Fibroblast of the aortic adventitia (primary cell): ENCODE results near the gene TNFRSF1A. TPM values are rescaled to one million over a fixed set of nuclear protein-coding genes. Genes with fewer than 3 reads are reported as not detected.

Experiments
- DNase-seq: peaks from one replicate; pipeline ENCODE4 v3.0.0-alpha.2; 2010; ENCODE audit warnings: low read depth
- H3K4me3 ChIP-seq: 2 replicates; pipeline ENCODE4 v1.5.1; 2011; ENCODE audit warnings: low read depth, mild to moderate bottlenecking, control low read depth, low read length, moderate library complexity
- total RNA-seq: library from RNA; depleted of rRNA; stranded (reverse); fragments of >200 nt; gene quantifications from 2 replicates; pipeline ENCODE4 v1.2.3, GENCODE V29; 2012; ENCODE audit warnings: low replicate concordance
- TF ChIP-seq, protein P1 (sequence below): IDR thresholded peaks from 2 replicates; pipeline ENCODE4 v1.5.1; 2011; ENCODE audit warnings: mild to moderate bottlenecking, low read length, control low read depth, inconsistent platforms; ENCODE audit not compliant: insufficient read depth

The TNFRSF1A gene
- total RNA-seq, 1 donor, result 207 TPM

DNA sequence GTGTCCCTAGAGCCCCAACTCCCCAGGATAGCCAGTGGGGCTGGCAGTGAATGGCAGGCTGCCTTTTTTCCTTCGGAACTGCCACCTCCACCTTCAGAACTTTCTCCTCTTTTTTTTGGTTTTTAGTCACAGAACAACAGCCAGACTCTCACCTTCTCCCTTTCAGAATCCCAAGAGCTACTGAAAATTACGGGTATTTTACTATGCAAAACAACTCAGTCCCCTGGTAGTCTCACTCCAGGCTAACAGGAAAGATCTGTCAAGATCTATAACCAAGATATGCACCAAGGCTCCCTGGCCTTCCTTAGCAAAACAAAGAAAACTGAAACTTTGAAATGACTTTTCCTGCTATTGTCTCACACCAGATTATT, 18.9 kb downstream of the TNFRSF1A start:
- no peak overlapping the region for H3K4me3 ChIP-seq
- TF ChIP-seq, protein P1, sequence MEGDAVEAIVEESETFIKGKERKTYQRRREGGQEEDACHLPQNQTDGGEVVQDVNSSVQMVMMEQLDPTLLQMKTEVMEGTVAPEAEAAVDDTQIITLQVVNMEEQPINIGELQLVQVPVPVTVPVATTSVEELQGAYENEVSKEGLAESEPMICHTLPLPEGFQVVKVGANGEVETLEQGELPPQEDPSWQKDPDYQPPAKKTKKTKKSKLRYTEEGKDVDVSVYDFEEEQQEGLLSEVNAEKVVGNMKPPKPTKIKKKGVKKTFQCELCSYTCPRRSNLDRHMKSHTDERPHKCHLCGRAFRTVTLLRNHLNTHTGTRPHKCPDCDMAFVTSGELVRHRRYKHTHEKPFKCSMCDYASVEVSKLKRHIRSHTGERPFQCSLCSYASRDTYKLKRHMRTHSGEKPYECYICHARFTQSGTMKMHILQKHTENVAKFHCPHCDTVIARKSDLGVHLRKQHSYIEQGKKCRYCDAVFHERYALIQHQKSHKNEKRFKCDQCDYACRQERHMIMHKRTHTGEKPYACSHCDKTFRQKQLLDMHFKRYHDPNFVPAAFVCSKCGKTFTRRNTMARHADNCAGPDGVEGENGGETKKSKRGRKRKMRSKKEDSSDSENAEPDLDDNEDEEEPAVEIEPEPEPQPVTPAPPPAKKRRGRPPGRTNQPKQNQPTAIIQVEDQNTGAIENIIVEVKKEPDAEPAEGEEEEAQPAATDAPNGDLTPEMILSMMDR, result no peak
- no peak for DNase-seq

GRCh38 chr12:6322352-6322751, 19.5 kb downstream of the TNFRSF1A start:
- no peak for DNase-seq
- TF ChIP-seq, protein P1, result no peak
- no peak overlapping the region for H3K4me3 ChIP-seq

DNA sequence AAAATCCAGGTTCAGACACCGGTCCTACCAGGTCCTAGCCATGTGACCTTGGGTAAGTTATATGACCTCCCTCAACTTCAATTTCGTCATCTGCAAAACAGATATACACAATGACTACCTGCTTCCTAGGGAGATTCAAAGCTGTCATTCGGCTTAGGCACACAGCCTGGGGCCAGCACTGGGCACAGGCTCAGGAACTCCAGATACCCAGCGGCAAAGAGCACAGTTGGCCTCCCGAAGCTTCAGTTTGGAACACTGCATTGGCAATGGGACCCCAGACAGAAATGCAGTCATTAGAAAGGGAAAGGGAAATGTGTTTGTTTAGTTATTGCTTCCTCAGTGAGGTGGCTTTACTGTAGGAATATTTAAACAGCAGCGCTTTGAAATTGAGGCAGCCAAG, 20.0 kb downstream of the TNFRSF1A start:
- no peak for DNase-seq
- TF ChIP-seq, protein P1, result no peak
- no peak overlapping the region for H3K4me3 ChIP-seq

- no peak for DNase-seq
- TF ChIP-seq, protein P1, result no peak
- no peak overlapping the region for H3K4me3 ChIP-seq
These were observed 22.4 kb downstream of the TNFRSF1A start for GRCh38 chr12:6319446-6319845.

DNA sequence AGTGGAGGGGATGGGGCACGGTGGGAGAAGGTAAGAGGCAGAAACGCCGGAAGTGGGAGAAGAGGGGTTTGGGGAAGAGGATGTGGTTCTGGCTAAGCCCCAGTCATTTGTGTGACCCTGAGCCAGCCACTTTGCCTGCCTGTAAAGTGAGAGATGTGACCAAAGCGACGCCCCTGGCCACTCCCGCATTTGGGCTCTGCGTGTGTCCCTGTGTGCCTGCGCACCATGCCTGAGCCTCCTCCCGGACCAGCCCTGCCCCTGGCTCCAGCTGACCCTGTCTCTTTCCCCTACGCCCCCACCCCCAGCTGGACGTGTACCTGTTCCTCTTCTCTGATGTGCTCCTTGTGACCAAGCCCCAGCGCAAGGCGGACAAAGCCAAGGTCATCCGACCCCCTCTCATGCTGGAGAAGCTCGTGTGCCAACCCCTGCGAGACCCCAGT, 23.4 kb downstream of the TNFRSF1A start:
- TF ChIP-seq, protein P1, result no peak
- DNase-seq, result no peak

DNA sequence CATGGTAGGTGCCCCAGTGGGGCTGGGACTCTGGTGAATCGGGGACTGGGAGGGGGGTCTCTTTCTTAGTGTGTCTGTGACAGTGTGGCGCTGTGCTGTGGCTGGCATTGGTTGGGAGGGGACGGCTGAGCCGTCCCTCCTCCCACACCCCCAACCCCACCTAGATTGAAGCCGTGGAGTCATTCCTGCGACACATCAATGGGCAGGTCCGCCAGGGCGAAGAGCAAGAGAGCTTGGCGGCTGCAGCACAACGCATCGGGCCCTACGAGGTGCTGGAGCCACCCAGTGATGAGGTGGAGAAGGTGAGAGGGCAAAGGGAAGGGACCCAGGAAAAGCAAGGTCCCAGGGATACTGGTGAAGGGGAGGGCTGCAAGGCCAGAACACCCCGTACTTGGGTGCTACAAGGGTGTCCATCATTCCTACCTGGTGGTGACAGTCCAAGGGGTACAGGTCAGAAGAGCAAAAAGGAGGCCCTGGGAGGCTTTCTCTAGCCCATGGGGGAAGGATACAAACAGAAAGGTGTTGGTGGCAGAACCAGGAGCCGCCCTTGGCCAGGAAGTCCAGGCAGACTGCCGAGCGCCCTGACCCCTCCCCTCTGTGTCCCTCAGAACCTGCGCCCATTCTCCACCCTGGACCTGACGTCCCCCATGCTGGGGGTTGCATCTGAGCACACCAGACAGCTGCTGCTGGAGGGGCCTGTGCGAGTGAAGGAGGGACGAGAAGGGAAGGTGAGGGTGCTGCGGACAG, 24.0 kb downstream of the TNFRSF1A start:
- TF ChIP-seq, protein P1, result no peak
- DNase-seq, result no peak
- H3K4me3 ChIP-seq, result no peak overlapping the region

More for the DNA sequence above, 23.4 kb downstream of the TNFRSF1A start:
- H3K4me3 ChIP-seq, result no peak overlapping the region
